GM23338 (cell line): Measurements from ENCODE around the gene SPP1. TPM values are rescaled to one million over a fixed set of nuclear protein-coding genes. Genes with fewer than 3 reads are reported as not detected.

Experiments
- ATAC-seq: fragments of 200-7000 bp; cut with Tn5 transposase; 3 replicates; pipeline ENCODE4 v1.9.1; 2020
- DNase-seq: peaks from one replicate; pipeline ENCODE4 v3.0.0-alpha.2; 2015; ENCODE audit warnings: low spot score
- H2AFZ ChIP-seq: fragments of 200-600 bp; sonication (generic); 2 replicates; pipeline ENCODE4 v1.8.0; 2016; ENCODE audit warnings: antibody characterized with exemption, mild to moderate bottlenecking, moderate library complexity
- H3F3A ChIP-seq: fragments of 200-600 bp; sonication (generic); replicated peaks from 2 replicates; pipeline ENCODE4 v1.8.0; 2017; ENCODE audit warnings: antibody characterized with exemption, mixed run types, low read depth
- H3K27ac ChIP-seq: fragments of 200-600 bp; sonication (generic); 2 replicates; pipeline ENCODE4 v1.6.1; 2016; ENCODE audit warnings: low read depth
- H3K27me3 ChIP-seq: fragments of 200-600 bp; sonication (generic); 2 replicates; pipeline ENCODE4 v1.8.0; 2016; ENCODE audit warnings: mild to moderate bottlenecking, mixed run types, moderate library complexity; ENCODE audit not compliant: insufficient read depth
- H3K36me3 ChIP-seq: fragments of 200-600 bp; sonication (generic); 2 replicates; pipeline ENCODE4 v1.8.0; 2016; ENCODE audit warnings: mild to moderate bottlenecking; ENCODE audit not compliant: insufficient read depth
- H3K4me1 ChIP-seq: fragments of 200-600 bp; sonication (generic); 2 replicates; pipeline ENCODE4 v1.8.0; 2016; ENCODE audit warnings: mild to moderate bottlenecking, moderate library complexity; ENCODE audit not compliant: insufficient read depth
- H3K4me2 ChIP-seq: fragments of 200-600 bp; sonication (generic); 2 replicates; pipeline ENCODE4 v1.7.1; 2017; ENCODE audit warnings: mixed run types
- H3K4me3 ChIP-seq: fragments of 200-600 bp; sonication (generic); 2 replicates; pipeline ENCODE4 v1.6.1; 2016; ENCODE audit warnings: mixed run types
- H3K79me2 ChIP-seq: fragments of 200-600 bp; sonication (generic); replicated peaks from 2 replicates; pipeline ENCODE4 v1.8.0; 2017; ENCODE audit warnings: mild to moderate bottlenecking; ENCODE audit not compliant: insufficient read depth
- H3K9me2 ChIP-seq: fragments of 200-600 bp; sonication (generic); 2 replicates; pipeline ENCODE4 v1.8.0; 2017; ENCODE audit not compliant: insufficient read depth
- H4K20me1 ChIP-seq: fragments of 200-600 bp; sonication (generic); replicated peaks from 2 replicates; pipeline ENCODE4 v1.8.0; 2017; ENCODE audit warnings: mild to moderate bottlenecking; ENCODE audit not compliant: insufficient read depth
- H3K27ac Mint-ChIP-seq: 2 replicates; pipeline ENCODE4 v1.8.0; 2020; ENCODE audit warnings: inconsistent platforms, mild to moderate bottlenecking, moderate library complexity, mixed read lengths
- H3K27me3 Mint-ChIP-seq: 3 replicates; pipeline ENCODE4 v1.8.0; 2022; ENCODE audit warnings: low read depth, mild to moderate bottlenecking, moderate library complexity, mixed read lengths, inconsistent platforms; ENCODE audit not compliant: insufficient read depth, poor library complexity
- H3K36me3 Mint-ChIP-seq: 3 replicates; pipeline ENCODE4 v1.8.0; 2021; ENCODE audit warnings: low read depth, mild to moderate bottlenecking, inconsistent platforms, moderate library complexity, mixed read lengths
- H3K4me1 Mint-ChIP-seq: 3 replicates; pipeline ENCODE4 v1.8.0; 2020; ENCODE audit warnings: mild to moderate bottlenecking, inconsistent platforms, mixed read lengths
- H3K4me3 Mint-ChIP-seq: 3 replicates; pipeline ENCODE4 v1.8.0; 2021; ENCODE audit warnings: moderate library complexity, mild to moderate bottlenecking, inconsistent platforms, mixed read lengths
- H3K9me3 Mint-ChIP-seq: 3 replicates; pipeline ENCODE4 v1.8.0; 2020; ENCODE audit warnings: moderate library complexity, mild to moderate bottlenecking, inconsistent platforms, mixed read lengths
- CREB1 ChIP-seq: fragments of 250-450 bp; sonication (Bioruptor Pico); IDR thresholded peaks from 2 replicates; pipeline ENCODE4 v1.5.0; 2020; ENCODE audit warnings: low read depth, mild to moderate bottlenecking, moderate library complexity
- EZH2 ChIP-seq: fragments of 200-600 bp; sonication (generic); IDR thresholded peaks from one replicate; pipeline ENCODE4 v1.8.0; 2017; ENCODE audit warnings: antibody characterized with exemption, mild to moderate bottlenecking, low read depth; ENCODE audit not compliant: unreplicated experiment
- JUNB ChIP-seq: IDR thresholded peaks from one replicate; pipeline ENCODE4 v1.6.1; 2016; ENCODE audit warnings: antibody characterized with exemption; ENCODE audit not compliant: unreplicated experiment
- NANOG ChIP-seq: IDR thresholded peaks from 2 replicates; pipeline ENCODE4 v1.6.1; 2016; ENCODE audit warnings: antibody characterized with exemption, borderline replicate concordance
- POLR2AphosphoS5 ChIP-seq: IDR thresholded peaks from 2 replicates; pipeline ENCODE4 v1.6.1; 2016; ENCODE audit warnings: antibody characterized with exemption, low read depth
- STAT1 ChIP-seq: IDR thresholded peaks from one replicate; pipeline ENCODE4 v1.6.1; 2016; ENCODE audit warnings: antibody characterized with exemption; ENCODE audit not compliant: unreplicated experiment
- ZNF114 ChIP-seq: fragments of 250-450 bp; sonication (Bioruptor Pico); IDR thresholded peaks from 2 replicates; pipeline ENCODE4 v1.5.0; 2020; ENCODE audit warnings: mild to moderate bottlenecking, moderate library complexity
- ZNF331 ChIP-seq: fragments of 250-450 bp; sonication (Bioruptor Pico); IDR thresholded peaks from 2 replicates; pipeline ENCODE4 v1.5.0; 2020; ENCODE audit warnings: low read depth, mild to moderate bottlenecking, moderate library complexity
- polyA plus RNA-seq: library from polyadenylated mRNA; unstranded; fragments of >200 nt; fragmentation: Nextera tagmentation; extraction: Ambion mirVana; gene quantifications from 2 replicates; pipeline ENCODE4 v1.2.1, GENCODE V29; 2016
- total RNA-seq: library from RNA; depleted of rRNA; stranded (reverse); fragments of >200 nt; shearing (Covaris generic); gene quantifications from 2 replicates; pipeline ENCODE4 v1.2.3, GENCODE V29; 2014
- TF ChIP-seq, protein P1 (sequence below): fragments of 250-450 bp; sonication (Bioruptor Pico); IDR thresholded peaks from 2 replicates; pipeline ENCODE4 v1.5.0; 2020; ENCODE audit warnings: mild to moderate bottlenecking, moderate library complexity
- TF ChIP-seq, protein P2 (sequence below), 2 experiments: fragments of 200-600 bp in 1 of 2; sonication (generic) in 1 of 2; conservative IDR thresholded peaks; 2 replicates each; pipeline versions ENCODE4 v1.5.1 to v1.6.1; 2016 to 2017; ENCODE audit warnings: antibody characterized with exemption in 2 of 2, low read depth in 2 of 2, mild to moderate bottlenecking in 2 of 2, moderate library complexity in 1 of 2
- TF ChIP-seq, protein P3 (sequence below): IDR thresholded peaks from one replicate; pipeline ENCODE4 v1.6.1; 2018; ENCODE audit warnings: antibody characterized with exemption; ENCODE audit not compliant: unreplicated experiment
- TF ChIP-seq, protein P4 (sequence below): IDR thresholded peaks from 2 replicates; pipeline ENCODE4 v1.6.1; 2016; ENCODE audit warnings: antibody characterized with exemption

SPP1 gene
- total and polyA plus RNA-seq, 2 experiments from 2014 or later: 41.3 to 51.3 TPM

DNA sequence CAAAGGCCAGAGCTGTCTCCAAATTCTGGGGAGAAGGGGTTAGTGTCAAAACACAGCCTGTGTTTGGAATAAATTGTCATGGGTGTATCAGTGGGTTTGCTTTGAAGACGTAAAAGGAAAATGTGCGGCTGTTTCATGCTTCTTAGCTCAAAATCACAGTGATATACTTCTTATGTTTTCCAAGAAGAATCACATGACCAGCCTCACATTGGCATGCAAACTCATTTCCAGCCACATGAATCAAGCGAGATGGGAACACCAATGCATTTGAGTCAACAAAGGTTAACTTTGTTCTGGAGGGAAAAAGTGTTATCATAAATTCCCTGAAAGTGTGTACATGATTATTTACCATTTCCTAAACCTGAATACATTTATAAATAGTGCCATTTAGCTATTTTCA is 19.0 kb upstream of the SPP1 start (continued):
- TF ChIP-seq, protein P1, sequence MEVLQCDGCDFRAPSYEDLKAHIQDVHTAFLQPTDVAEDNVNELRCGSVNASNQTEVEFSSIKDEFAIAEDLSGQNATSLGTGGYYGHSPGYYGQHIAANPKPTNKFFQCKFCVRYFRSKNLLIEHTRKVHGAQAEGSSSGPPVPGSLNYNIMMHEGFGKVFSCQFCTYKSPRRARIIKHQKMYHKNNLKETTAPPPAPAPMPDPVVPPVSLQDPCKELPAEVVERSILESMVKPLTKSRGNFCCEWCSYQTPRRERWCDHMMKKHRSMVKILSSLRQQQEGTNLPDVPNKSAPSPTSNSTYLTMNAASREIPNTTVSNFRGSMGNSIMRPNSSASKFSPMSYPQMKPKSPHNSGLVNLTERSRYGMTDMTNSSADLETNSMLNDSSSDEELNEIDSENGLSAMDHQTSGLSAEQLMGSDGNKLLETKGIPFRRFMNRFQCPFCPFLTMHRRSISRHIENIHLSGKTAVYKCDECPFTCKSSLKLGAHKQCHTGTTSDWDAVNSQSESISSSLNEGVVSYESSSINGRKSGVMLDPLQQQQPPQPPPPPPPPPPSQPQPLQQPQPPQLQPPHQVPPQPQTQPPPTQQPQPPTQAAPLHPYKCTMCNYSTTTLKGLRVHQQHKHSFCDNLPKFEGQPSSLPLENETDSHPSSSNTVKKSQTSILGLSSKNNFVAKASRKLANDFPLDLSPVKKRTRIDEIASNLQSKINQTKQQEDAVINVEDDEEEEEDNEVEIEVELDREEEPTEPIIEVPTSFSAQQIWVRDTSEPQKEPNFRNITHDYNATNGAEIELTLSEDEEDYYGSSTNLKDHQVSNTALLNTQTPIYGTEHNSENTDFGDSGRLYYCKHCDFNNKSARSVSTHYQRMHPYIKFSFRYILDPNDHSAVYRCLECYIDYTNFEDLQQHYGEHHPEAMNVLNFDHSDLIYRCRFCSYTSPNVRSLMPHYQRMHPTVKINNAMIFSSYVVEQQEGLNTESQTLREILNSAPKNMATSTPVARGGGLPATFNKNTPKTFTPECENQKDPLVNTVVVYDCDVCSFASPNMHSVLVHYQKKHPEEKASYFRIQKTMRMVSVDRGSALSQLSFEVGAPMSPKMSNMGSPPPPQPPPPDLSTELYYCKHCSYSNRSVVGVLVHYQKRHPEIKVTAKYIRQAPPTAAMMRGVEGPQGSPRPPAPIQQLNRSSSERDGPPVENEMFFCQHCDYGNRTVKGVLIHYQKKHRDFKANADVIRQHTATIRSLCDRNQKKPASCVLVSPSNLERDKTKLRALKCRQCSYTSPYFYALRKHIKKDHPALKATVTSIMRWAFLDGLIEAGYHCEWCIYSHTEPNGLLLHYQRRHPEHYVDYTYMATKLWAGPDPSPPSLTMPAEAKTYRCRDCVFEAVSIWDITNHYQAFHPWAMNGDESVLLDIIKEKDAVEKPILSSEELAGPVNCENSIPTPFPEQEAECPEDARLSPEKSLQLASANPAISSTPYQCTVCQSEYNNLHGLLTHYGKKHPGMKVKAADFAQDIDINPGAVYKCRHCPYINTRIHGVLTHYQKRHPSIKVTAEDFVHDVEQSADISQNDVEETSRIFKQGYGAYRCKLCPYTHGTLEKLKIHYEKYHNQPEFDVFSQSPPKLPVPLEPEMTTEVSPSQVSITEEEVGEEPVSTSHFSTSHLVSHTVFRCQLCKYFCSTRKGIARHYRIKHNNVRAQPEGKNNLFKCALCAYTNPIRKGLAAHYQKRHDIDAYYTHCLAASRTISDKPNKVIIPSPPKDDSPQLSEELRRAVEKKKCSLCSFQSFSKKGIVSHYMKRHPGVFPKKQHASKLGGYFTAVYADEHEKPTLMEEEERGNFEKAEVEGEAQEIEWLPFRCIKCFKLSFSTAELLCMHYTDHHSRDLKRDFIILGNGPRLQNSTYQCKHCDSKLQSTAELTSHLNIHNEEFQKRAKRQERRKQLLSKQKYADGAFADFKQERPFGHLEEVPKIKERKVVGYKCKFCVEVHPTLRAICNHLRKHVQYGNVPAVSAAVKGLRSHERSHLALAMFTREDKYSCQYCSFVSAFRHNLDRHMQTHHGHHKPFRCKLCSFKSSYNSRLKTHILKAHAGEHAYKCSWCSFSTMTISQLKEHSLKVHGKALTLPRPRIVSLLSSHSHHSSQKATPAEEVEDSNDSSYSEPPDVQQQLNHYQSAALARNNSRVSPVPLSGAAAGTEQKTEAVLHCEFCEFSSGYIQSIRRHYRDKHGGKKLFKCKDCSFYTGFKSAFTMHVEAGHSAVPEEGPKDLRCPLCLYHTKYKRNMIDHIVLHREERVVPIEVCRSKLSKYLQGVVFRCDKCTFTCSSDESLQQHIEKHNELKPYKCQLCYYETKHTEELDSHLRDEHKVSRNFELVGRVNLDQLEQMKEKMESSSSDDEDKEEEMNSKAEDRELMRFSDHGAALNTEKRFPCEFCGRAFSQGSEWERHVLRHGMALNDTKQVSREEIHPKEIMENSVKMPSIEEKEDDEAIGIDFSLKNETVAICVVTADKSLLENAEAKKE (CRISPR knock-in tag): no peak
- TF ChIP-seq JUNB: no peak
- TF ChIP-seq, protein P2, sequence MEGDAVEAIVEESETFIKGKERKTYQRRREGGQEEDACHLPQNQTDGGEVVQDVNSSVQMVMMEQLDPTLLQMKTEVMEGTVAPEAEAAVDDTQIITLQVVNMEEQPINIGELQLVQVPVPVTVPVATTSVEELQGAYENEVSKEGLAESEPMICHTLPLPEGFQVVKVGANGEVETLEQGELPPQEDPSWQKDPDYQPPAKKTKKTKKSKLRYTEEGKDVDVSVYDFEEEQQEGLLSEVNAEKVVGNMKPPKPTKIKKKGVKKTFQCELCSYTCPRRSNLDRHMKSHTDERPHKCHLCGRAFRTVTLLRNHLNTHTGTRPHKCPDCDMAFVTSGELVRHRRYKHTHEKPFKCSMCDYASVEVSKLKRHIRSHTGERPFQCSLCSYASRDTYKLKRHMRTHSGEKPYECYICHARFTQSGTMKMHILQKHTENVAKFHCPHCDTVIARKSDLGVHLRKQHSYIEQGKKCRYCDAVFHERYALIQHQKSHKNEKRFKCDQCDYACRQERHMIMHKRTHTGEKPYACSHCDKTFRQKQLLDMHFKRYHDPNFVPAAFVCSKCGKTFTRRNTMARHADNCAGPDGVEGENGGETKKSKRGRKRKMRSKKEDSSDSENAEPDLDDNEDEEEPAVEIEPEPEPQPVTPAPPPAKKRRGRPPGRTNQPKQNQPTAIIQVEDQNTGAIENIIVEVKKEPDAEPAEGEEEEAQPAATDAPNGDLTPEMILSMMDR (conservative IDR thresholded peaks at IDR 0.05; ENCODE audit: low read depth in 2 of 2): no peak
- no peak for TF ChIP-seq EZH2
- no peak for TF ChIP-seq ZNF331 (CRISPR knock-in tag)
- TF ChIP-seq ZNF114 (CRISPR knock-in tag): no peak

DNA sequence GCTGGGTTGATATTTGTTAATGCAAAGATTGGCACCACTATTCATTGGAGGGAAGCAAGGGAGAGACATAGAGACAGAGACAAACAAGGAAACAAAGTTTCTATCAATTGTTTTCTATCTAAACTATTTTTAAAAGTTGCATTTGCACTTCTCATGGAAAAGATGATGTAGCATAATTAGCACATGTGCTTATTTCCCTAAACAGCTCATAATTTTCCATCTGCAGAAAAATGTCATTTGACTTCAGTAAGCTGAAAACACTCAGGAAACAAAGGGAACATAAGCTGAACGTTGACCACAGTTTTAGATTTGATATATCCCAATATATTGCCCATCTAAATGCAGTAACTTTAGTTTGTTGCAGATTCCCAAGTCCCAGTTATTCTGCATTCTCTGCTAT is 18.5 kb upstream of the SPP1 start:
- H3K4me1 ChIP-seq: peaks cover 18% of the 10 kb centered on the region
- H3K27me3 Mint-ChIP-seq: peaks cover 6% of the 10 kb centered on the region
- no peaks in the 10 kb centered on the region for H3K27me3 ChIP-seq
- no peak overlapping the region for H3K4me3 ChIP-seq
- no peak overlapping the region for H3K27ac ChIP-seq
- no peaks in the 10 kb centered on the region for H3K79me2 ChIP-seq
- no peaks in the 10 kb centered on the region for H4K20me1 ChIP-seq
- no peak overlapping the region for H3K27ac Mint-ChIP-seq
- no peaks in the 10 kb centered on the region for H3K36me3 Mint-ChIP-seq
- DNase-seq (no peak), ATAC-seq (no peak)
- no peaks in the 10 kb centered on the region for H3K9me2 ChIP-seq
- no peak overlapping the region for H2AFZ ChIP-seq
- H3K9me3 Mint-ChIP-seq: no peaks in the 10 kb centered on the region
- no peak overlapping the region for H3K4me2 ChIP-seq
- H3K36me3 ChIP-seq: no peaks in the 10 kb centered on the region
- H3K4me1 Mint-ChIP-seq: peaks cover 22% of the 10 kb centered on the region
- no peaks in the 10 kb centered on the region for H3F3A ChIP-seq
- H3K4me3 Mint-ChIP-seq: no peak overlapping the region
- TF ChIP-seq CREB1 (CRISPR knock-in tag) (no peak), EZH2 (no peak), STAT1 (no peak), POLR2AphosphoS5 (no peak), NANOG (no peak)
- TF ChIP-seq, protein P3, sequence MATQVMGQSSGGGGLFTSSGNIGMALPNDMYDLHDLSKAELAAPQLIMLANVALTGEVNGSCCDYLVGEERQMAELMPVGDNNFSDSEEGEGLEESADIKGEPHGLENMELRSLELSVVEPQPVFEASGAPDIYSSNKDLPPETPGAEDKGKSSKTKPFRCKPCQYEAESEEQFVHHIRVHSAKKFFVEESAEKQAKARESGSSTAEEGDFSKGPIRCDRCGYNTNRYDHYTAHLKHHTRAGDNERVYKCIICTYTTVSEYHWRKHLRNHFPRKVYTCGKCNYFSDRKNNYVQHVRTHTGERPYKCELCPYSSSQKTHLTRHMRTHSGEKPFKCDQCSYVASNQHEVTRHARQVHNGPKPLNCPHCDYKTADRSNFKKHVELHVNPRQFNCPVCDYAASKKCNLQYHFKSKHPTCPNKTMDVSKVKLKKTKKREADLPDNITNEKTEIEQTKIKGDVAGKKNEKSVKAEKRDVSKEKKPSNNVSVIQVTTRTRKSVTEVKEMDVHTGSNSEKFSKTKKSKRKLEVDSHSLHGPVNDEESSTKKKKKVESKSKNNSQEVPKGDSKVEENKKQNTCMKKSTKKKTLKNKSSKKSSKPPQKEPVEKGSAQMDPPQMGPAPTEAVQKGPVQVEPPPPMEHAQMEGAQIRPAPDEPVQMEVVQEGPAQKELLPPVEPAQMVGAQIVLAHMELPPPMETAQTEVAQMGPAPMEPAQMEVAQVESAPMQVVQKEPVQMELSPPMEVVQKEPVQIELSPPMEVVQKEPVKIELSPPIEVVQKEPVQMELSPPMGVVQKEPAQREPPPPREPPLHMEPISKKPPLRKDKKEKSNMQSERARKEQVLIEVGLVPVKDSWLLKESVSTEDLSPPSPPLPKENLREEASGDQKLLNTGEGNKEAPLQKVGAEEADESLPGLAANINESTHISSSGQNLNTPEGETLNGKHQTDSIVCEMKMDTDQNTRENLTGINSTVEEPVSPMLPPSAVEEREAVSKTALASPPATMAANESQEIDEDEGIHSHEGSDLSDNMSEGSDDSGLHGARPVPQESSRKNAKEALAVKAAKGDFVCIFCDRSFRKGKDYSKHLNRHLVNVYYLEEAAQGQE: no peak
- TF ChIP-seq, protein P4, sequence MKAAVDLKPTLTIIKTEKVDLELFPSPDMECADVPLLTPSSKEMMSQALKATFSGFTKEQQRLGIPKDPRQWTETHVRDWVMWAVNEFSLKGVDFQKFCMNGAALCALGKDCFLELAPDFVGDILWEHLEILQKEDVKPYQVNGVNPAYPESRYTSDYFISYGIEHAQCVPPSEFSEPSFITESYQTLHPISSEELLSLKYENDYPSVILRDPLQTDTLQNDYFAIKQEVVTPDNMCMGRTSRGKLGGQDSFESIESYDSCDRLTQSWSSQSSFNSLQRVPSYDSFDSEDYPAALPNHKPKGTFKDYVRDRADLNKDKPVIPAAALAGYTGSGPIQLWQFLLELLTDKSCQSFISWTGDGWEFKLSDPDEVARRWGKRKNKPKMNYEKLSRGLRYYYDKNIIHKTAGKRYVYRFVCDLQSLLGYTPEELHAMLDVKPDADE: no peak
